GM20000 (cell line): ENCODE results near the gene ANO9.

Experiments
- DNase-seq: peaks from one replicate; pipeline ENCODE4 v3.0.0; 2012; ENCODE audit warnings: low spot score
- TF ChIP-seq, protein P1 (sequence below): IDR thresholded peaks from 2 replicates; pipeline ENCODE4 v1.5.1; 2012; ENCODE audit warnings: mild to moderate bottlenecking, control low read depth; ENCODE audit errors: extremely low read depth, missing control alignments

Gene ANO9

DNA sequence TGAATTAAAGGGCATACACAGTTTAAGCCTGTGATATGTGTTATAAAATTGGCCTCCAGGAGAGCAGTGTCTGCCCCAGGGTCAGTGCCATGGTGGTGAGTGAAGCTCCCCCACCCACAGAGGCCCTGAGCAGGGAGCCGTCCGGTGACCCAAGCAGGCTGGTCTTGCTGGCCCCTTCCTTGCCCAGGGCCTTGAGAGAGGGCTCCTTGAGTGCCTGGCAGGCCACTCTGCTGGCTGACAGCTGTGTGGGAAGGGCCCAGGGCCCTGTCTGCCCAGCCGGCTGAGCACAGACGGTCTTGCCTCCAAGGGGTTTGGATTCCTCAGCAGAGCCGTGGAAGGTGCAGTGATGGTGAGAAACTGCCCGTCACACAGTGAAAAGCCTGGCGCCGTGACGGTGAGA, 34.1 kb upstream of the ANO9 start:
- TF ChIP-seq, protein P1, sequence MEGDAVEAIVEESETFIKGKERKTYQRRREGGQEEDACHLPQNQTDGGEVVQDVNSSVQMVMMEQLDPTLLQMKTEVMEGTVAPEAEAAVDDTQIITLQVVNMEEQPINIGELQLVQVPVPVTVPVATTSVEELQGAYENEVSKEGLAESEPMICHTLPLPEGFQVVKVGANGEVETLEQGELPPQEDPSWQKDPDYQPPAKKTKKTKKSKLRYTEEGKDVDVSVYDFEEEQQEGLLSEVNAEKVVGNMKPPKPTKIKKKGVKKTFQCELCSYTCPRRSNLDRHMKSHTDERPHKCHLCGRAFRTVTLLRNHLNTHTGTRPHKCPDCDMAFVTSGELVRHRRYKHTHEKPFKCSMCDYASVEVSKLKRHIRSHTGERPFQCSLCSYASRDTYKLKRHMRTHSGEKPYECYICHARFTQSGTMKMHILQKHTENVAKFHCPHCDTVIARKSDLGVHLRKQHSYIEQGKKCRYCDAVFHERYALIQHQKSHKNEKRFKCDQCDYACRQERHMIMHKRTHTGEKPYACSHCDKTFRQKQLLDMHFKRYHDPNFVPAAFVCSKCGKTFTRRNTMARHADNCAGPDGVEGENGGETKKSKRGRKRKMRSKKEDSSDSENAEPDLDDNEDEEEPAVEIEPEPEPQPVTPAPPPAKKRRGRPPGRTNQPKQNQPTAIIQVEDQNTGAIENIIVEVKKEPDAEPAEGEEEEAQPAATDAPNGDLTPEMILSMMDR: no peak
- DNase-seq: no peak

DNA sequence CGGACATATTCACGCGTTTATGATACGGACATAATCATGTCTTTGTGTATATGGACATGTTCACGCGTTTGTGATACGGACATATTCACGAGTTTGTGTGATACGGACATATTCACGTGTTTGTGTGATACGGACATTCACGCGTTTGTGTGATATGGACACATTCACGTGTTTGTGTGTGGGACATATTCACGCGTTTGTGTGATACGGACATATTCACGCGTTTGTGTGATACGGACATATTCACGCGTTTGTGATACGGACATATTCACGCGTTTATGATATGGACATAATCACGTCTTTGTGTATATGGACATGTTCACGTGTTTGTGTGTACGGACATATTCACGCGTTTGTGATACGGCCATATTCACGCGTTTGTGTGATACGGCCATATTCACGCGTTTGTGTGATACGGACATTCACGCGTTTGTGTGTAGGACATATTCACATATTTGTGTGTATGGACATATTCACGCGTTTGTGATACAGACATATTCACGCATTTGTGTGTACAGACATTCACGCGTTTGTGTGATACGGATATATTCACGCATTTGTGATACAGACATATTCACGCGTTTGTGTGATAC, 33.2 kb upstream of the ANO9 start:
- no peak for DNase-seq
- TF ChIP-seq, protein P1: no peak

DNA sequence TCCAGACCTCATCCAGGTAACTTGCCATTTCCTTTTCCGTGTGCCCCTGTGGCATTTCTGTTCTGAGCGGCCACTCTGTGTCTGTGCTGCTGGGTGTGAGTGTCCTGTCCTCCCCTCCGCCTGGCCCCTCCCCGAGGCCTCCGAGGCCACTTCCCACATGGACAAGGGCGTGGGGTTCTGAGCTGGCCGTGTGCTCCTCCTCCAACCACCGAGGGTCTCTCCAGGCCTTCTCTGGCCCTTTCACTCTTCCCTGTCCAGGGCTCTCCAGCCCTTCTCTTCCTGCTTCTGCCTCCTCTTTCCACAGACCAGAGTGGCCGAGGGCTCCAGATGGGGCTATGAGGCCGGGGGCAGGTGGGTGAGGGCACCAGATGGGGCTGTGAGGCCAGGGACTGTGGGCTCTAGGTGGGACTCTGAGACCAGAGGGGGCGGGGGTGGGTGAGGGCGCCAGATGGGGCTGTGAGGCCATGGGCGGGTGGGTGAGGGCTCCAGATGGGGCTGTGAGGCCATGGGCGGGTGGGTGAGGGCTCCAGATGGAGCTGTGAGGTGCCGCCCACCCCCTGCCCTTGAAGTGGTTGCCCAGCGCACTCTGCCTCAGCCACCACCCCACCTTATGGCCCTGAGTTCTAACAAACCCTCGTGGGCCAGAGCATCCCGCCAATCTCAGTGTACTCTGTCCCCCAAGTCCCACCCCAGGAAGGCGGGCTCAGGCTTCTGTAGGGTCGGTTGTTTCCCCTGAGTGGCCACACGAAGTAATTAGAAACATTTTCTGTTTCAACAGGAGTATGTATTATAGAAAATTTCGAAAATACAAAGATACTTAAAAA, 32.4 kb upstream of the ANO9 start:
- TF ChIP-seq, protein P1: no peak
- no peak for DNase-seq

DNA sequence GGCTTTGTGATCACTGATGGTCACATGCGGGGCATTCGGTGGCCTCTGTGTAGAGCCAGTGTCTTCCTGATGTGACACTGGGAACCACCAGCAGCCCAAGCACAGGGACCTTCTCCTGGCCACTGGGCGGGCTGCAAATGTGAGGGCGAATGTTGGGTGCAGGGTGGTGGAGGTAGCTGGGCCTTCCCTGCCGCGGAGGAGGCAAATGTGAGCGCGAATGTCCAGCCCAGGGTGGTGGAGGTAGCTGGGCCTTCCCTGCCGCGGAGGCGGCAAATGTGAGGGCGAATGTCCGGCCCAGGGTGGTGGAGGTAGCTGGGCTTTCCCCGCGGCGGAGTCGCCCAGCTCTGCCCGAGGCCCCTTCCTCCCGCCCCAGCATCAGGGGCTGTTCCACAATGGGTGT, 31.6 kb upstream of the ANO9 start:
- TF ChIP-seq, protein P1: no peak
- DNase-seq: no peak

DNA sequence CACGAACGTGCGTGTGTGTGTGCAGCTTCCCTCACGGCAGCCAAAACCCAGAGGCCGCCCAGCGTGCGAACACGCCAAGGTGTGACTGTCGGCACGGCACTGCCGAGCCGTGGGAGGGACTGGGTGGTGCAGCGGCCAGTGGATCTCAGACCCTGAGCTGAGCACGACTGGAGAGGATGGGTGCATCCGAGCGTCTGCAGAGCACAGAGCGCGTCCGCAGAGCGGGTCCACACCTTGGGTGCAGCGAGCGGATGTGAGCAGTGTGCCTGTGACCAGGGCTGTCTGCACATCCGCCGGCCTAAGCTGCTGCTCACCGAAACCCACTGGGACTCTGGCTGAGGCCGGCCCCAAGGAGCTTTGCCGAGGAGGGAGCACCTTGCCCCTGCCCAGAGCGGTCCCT, 31.0 kb upstream of the ANO9 start:
- TF ChIP-seq, protein P1: no peak
- no peak for DNase-seq

DNA sequence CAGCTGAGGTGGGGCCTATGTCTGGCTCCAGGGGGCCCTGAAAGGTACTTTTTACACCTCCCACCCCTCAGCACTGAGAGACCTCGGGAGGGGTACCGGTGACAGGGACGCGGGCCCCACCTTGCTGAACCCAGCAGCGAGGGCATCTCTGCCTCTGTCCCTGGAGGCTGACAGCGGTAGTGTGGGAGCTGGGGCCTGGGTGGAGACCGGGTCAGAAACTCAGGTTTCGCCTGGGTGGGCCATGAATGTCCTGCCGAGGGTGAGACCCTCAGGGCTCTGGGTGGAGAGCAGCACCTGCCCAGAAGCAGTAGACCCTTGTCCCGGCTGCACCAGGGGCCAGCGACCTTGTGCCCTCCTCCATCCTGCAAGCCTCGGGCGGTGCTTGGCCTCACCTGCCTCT, 30.5 kb upstream of the ANO9 start:
- TF ChIP-seq, protein P1: no peak
- DNase-seq: no peak

DNA sequence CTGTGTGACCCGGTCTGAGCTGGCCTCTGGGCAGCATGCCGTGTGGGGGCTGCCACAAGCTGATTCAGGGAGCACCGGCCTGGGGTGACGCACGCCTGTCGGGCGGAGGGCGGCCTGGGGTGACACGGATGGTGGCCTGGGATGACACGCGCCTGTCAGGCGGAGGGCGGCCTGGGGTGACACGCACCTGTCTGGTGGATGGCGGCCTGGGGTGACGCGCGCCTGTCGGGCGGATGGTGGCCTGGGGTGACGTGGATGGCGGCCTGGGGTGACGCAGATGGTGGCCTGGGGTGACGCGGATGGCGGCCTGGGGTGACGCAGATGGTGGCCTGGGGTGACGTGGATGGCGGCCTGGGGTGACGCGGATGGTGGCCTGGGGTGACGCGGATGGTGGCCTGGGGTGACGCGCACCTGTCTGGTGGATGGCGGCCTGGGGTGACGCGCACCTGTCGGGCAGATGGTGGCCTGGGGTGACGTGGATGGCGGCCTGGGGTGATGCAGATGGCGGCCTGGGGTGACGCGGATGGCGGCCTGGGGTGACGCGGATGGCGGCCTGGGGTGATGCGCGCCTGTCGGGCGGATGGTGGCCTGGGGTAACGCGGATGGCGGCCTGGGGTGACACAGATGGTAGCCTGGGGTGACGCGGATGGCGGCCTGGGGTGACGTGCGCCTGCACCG, 29.8 kb upstream of the ANO9 start:
- TF ChIP-seq, protein P1: no peak
- no peak for DNase-seq
